Measurements from ENCODE around the gene ULK4.

GRCh38 chr3:41688595-41689380, 273.1 kb downstream of the ULK4 start:
- TF ChIP-seq EZH2phosphoT487 (IDR thresholded peaks at IDR 0.05; ENCODE audit: borderline replicate concordance) = no peak
- TF ChIP-seq CTCF (conservative IDR thresholded peaks at IDR 0.05; ENCODE audit: low read length) = no peak
